K562 (cell line): ENCODE data around the gene DBNDD1. TPM values are rescaled to one million over a fixed set of nuclear protein-coding genes. Genes with fewer than 3 reads are reported as not detected.

Source experiments
- ATAC-seq: fragments of 200-7000 bp; cut with Tn5 transposase; 3 replicates; pipeline ENCODE4 v1.9.1; 2020; ENCODE audit warnings: moderate library complexity
- BruUV-seq: library from RNA; stranded (reverse); fragments of 400-500 nt; replicated peaks from 2 replicates; lab custom pipeline; 2021; lab: Mats Ljungman, UMichigan
- CTCF ChIA-PET: fragments of 300-600 bp; formaldehyde crosslinking; extraction: SDS; loops from one replicate; lab custom pipeline; 2021; ENCODE audit warnings: low intra/inter-chr PET ratio; lab: Yijun Ruan, JAX
- POLR2A ChIA-PET: fragments of 300-600, 350-650 bp; sonication (Branson Sonifier 250); formaldehyde crosslinking; extraction: SDS; loops from one replicate; lab custom pipeline; 2021; ENCODE audit warnings: antibody characterized with exemption, inconsistent platforms; lab: Yijun Ruan, JAX
- DNase-seq, 4 experiments: peaks; one replicate each; pipeline versions ENCODE4 v3.0.0 to v3.0.0-alpha.2; 2011 to 2018; ENCODE audit warnings: low spot score in 3 of 4, mixed read lengths in 3 of 4; ENCODE audit errors: extremely low read depth in 1 of 4
- FAIRE-seq: peaks from 2 replicates; lab custom pipeline; 2011; peaks lifted over from hg19 to GRCh38; lab: Jason Lieb, UNC
- H2AFZ ChIP-seq: 2 replicates; pipeline ENCODE4 v1.6.0; 2011; ENCODE audit warnings: low read depth, low read length, control low read depth, inconsistent platforms
- H3K27ac ChIP-seq: fragments of 200-600 bp; 3 replicates; pipeline ENCODE4 v1.8.0; 2011; ENCODE audit warnings: low read depth, mild to moderate bottlenecking, control low read depth, inconsistent platforms, low read length, moderate library complexity, mixed read lengths; ENCODE audit errors: extremely low read depth
- H3K27me3 ChIP-seq, 2 experiments: fragments of 300-600 bp in 1 of 2; 2 replicates in 1 of 2; 3 replicates in 1 of 2; pipeline versions ENCODE4 v1.6.0 to v1.8.0; 2011; ENCODE audit warnings: inconsistent platforms in 2 of 2, low read length in 2 of 2, mild to moderate bottlenecking in 1 of 2, mixed read lengths in 1 of 2, moderate library complexity in 1 of 2; ENCODE audit not compliant: control insufficient read depth in 2 of 2, insufficient read depth in 2 of 2
- H3K36me3 ChIP-seq: fragments of 300-600 bp; 3 replicates; pipeline ENCODE4 v1.8.0; 2011; ENCODE audit warnings: mild to moderate bottlenecking, low read length, inconsistent platforms; ENCODE audit not compliant: control insufficient read depth, insufficient read depth
- H3K4me1 ChIP-seq, 2 experiments: fragments of 200-600 bp in 1 of 2; replicated peaks in 1 of 2; 2 replicates in 1 of 2; 3 replicates in 1 of 2; pipeline versions ENCODE4 v1.5.1 to v1.8.0; 2011; ENCODE audit warnings: inconsistent platforms in 2 of 2, low read length in 2 of 2, mild to moderate bottlenecking in 1 of 2, mixed read lengths in 1 of 2, moderate library complexity in 1 of 2; ENCODE audit not compliant: control insufficient read depth in 2 of 2, insufficient read depth in 2 of 2
- H3K4me2 ChIP-seq: 2 replicates; pipeline ENCODE4 v1.6.1; 2011; ENCODE audit warnings: low read length, control low read depth, inconsistent platforms, mixed read lengths; ENCODE audit not compliant: insufficient read depth
- H3K4me3 ChIP-seq: fragments of 200-600 bp; sonication (generic), shearing (Covaris generic); 2 replicates; pipeline ENCODE4 v1.5.1; 2016; ENCODE audit warnings: control low read depth, inconsistent platforms
- H3K79me2 ChIP-seq: fragments of 200-600 bp; 3 replicates; pipeline ENCODE4 v1.8.0; 2011; ENCODE audit warnings: low read length, inconsistent platforms; ENCODE audit not compliant: control insufficient read depth, insufficient read depth
- H3K9ac ChIP-seq, 2 experiments: 2 replicates each; pipeline versions ENCODE4 v1.6.0 to v1.6.1; 2011; ENCODE audit warnings: low read depth in 2 of 2, low read length in 2 of 2, control low read depth in 1 of 2, inconsistent platforms in 1 of 2, mild to moderate bottlenecking in 1 of 2, mixed read lengths in 1 of 2; ENCODE audit not compliant: insufficient read depth in 1 of 2
- H3K9me1 ChIP-seq: one replicate; pipeline ENCODE4 v1.6.0; 2011; ENCODE audit warnings: inconsistent platforms, mild to moderate bottlenecking, low read length, moderate library complexity; ENCODE audit not compliant: control insufficient read depth, insufficient read depth
- H3K9me3 ChIP-seq: replicated peaks from 2 replicates; pipeline ENCODE4 v1.5.1; 2011; ENCODE audit warnings: low read depth, low read length, inconsistent platforms; ENCODE audit not compliant: control insufficient read depth, insufficient read depth
- H4K20me1 ChIP-seq: replicated peaks from 2 replicates; pipeline ENCODE4 v1.6.1; 2011; ENCODE audit warnings: low read length, inconsistent platforms, mixed read lengths; ENCODE audit not compliant: control insufficient read depth, insufficient read depth
- KLF10 ChIP-seq: fragments of 250-450 bp; sonication (Bioruptor Pico); IDR thresholded peaks from 2 replicates; pipeline ENCODE4 v1.6.1; 2021; ENCODE audit warnings: matching md5 sums
- PKNOX1 ChIP-seq: fragments of 450-650 bp; IDR thresholded peaks from 2 replicates; pipeline ENCODE4 v1.6.1; 2016
- WGBS: fragments of 100-300 bp; shearing (Covaris generic); methylation state at CpG from one replicate; pipeline ENCODE4 v1.1.6; 2016; ENCODE audit warnings: low coverage, mixed read lengths; ENCODE audit not compliant: insufficient coverage; ENCODE audit errors: missing lambda C conversion rate; 5-methylcytosine and 5-hydroxymethylcytosine counted together
- in situ Hi-C: fragments of 300-500 bp; cut with MboI; formaldehyde crosslinking; loops from 4 replicates; pipeline ENCODE4 v1.15.0; 2018; ENCODE audit warnings: inconsistent platforms, mixed read lengths
- intact Hi-C: fragments of 100-400 bp; cut with micrococcal nuclease; formaldehyde crosslinking; loops from 2 replicates; pipeline ENCODE4 v1.14.2; 2022
- polyA plus RNA-seq, 8 experiments: library from polyadenylated mRNA; depleted of rRNA in 4 of 8; stranded (reverse) in 5 of 8; unstranded in 3 of 8; fragments of >200 nt; fragmentation: Nextera tagmentation in 2 of 8; fragmentation: Illumina TruSeq in 1 of 8; extraction: Ambion mirVana in 2 of 8; extraction: Trizol in 1 of 8; gene quantifications; 2 replicates each; pipeline versions ENCODE4 v1.2.1 to v1.2.3, GENCODE V29; 2011 to 2014; ENCODE audit warnings: inconsistent platforms in 1 of 8, missing spikeins in 1 of 8
- total RNA-seq, 7 experiments: library from RNA; depleted of rRNA in 6 of 7; stranded (reverse); fragments of >200 nt in 6 of 7; fragmentation: Illumina TruSeq in 2 of 7; extraction: Trizol in 2 of 7; gene quantifications; 2 replicates each; pipeline versions ENCODE4 v1.2.1 to v1.2.3, GENCODE V29; 2011 to 2021; ENCODE audit warnings: low replicate concordance in 1 of 7

Gene DBNDD1
- total and polyA plus RNA-seq, 9 of the 15 experiments (the other 6 are each of a cell fraction or from before 2014, with no cell fraction given) = 0.55 to 13.0 (median 5.8) TPM

GRCh38 chr16:90012991-90013745 lies 6.1 kb downstream of the DBNDD1 start:
- H3K27ac ChIP-seq = no peak overlapping the region
- FAIRE-seq (no peak), DNase-seq (no peak), ATAC-seq (peak; percentile 11)
- no peaks in the 10 kb centered on the region for H4K20me1 ChIP-seq
- no peak overlapping the region for H3K4me3 ChIP-seq
- POLR2A ChIA-PET = interaction anchor here (1.3 kb wide), 1 partner anchor 91 kb away, joined by 3 read pairs; no protein-coding TSS in a partner anchor
- CTCF ChIA-PET = no interaction called here
- H3K27me3 ChIP-seq = no peaks in the 10 kb centered on the region; a peak in 1 of 5 replicates
- no peak overlapping the region for H3K4me2 ChIP-seq
- H2AFZ ChIP-seq = no peak overlapping the region
- H3K9me1 ChIP-seq = no peaks in the 10 kb centered on the region
- H3K36me3 ChIP-seq = no peaks in the 10 kb centered on the region
- H3K4me1 ChIP-seq = peaks cover 0 to 35% of the 10 kb centered on the region in 2 experiments; a peak in 3 of 5 replicates
- BruUV-seq = no TSS peak
- H3K79me2 ChIP-seq = no peaks in the 10 kb centered on the region
- H3K9ac ChIP-seq = 0 out of 4 replicates have a peak overlapping the region, but pooled peaks of 1 of the 2 experiments have one; percentile 82
- WGBS = 39% methylated on average over 12 of the region's 13 CpGs
- no peaks in the 10 kb centered on the region for H3K9me3 ChIP-seq
- intact Hi-C loops = no loop called here
- TF ChIP-seq KLF10 (CRISPR knock-in tag) (no peak), PKNOX1 (peak; percentile 43; the same call in 1 of the 2 replicates)
- in situ Hi-C loops = no loop called here
